Fibroblast of villous mesenchyme (primary cell): Measurements from ENCODE around the gene RPL3. TPM values are rescaled to one million over a fixed set of nuclear protein-coding genes. Genes with fewer than 3 reads are reported as not detected.

Source experiments
- DNase-seq: peaks from one replicate; pipeline ENCODE4 v3.0.0-alpha.2; 2010; ENCODE audit warnings: low read depth
- H3K4me3 ChIP-seq: 2 replicates; pipeline ENCODE4 v1.5.1; 2011; ENCODE audit warnings: low read depth, mild to moderate bottlenecking, low read length
- total RNA-seq: library from RNA; depleted of rRNA; stranded (reverse); fragments of >200 nt; gene quantifications from 2 replicates; pipeline ENCODE4 v1.2.3, GENCODE V29; 2012
- TF ChIP-seq, protein P1 (sequence below): IDR thresholded peaks from 2 replicates; pipeline ENCODE4 v1.5.1; 2012; ENCODE audit warnings: low read depth, mild to moderate bottlenecking, low read length; ENCODE audit not compliant: insufficient read depth

Gene RPL3
- 1,795 and 1,805 TPM in 2 replicates for total RNA-seq

DNA sequence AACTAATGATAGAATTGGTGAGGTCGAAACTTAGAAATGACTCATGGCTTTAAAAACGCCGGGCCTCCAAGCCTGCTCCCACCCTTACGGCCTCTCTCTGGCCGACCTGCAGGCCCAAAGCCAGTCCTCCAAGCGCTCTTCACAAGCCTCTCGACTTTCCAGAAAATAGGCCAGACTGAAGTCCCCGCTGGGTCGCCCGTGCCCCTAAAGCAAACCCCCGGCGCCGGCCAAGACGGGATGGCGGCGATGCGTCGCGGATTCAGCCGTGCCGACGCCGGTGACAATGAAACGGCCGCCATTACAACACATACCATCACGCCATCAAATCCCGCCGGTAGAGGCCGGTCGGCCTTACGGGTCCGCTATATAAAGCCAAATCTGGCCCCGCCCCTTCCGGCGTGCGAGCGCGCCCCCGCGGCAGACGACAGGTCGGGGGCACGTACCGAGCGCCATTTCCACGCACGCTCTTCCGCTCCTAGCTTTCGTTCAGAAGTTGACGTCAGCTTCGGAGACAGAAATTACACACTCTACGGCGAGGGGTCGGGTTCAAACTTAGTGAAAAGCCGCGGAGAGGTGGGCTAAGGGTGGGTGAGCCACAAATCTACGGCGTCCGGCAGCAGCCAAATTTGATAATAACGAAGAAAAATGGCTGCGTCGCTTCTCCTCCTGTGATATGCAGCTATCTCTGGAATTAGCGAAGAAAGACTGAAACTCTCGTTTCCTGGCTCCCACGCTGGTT lies at the start of gene RPL3:
RPL3 (minus strand) TSS at position 340 of the 739 bp plus-strand sequence; CDS start at position 314, 26 bp downstream.
- TF ChIP-seq, protein P1, sequence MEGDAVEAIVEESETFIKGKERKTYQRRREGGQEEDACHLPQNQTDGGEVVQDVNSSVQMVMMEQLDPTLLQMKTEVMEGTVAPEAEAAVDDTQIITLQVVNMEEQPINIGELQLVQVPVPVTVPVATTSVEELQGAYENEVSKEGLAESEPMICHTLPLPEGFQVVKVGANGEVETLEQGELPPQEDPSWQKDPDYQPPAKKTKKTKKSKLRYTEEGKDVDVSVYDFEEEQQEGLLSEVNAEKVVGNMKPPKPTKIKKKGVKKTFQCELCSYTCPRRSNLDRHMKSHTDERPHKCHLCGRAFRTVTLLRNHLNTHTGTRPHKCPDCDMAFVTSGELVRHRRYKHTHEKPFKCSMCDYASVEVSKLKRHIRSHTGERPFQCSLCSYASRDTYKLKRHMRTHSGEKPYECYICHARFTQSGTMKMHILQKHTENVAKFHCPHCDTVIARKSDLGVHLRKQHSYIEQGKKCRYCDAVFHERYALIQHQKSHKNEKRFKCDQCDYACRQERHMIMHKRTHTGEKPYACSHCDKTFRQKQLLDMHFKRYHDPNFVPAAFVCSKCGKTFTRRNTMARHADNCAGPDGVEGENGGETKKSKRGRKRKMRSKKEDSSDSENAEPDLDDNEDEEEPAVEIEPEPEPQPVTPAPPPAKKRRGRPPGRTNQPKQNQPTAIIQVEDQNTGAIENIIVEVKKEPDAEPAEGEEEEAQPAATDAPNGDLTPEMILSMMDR: peak; percentile 13
- peak within 1 kb of the TSS; percentile 93 for H3K4me3 ChIP-seq
- peak; percentile 99 for DNase-seq

DNA sequence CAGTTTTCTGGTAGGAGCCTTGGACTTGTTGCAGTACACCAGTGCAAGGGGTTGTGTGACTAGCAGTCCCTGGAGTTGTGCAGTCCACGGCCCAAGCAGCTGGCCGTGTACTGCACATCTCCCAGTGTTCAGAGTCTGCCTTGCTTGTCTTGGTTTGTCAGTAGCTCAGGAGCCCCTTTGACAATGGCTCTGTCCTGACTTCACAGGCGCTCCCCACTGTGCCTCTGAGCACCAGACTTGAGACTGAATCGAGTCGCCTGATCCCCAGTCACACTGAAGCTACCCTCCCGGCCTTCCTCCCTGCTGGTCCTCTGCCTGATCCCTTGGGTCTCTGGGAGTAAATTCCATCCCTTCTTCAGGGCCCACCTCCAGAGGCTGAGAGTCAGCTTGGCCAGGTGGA lies 49.8 kb upstream of the RPL3 start:
- DNase-seq: no peak
- TF ChIP-seq, protein P1: no peak
- H3K4me3 ChIP-seq: no peak overlapping the region

DNA sequence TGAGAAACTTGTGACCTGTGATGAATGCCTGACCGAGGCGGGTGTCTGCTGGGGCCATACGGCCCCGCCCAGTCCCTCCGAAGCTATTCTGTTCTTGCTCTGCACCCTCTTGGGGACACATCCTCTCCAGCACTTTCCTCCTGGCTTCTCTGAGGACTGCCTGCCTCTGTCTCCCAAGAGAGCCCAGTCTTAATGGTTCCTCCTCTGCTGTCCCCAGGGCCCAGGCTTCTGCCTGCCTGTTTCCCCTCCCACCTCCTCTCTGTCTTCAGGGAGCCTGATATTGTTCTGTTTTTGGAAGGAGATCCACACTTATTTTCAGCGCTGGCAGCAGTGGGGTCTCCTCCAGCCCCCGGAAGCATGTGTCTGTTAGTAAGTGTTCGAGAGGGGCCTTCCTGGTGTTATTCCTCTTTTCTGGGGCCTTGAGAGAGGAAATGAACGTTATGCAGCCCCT lies 49.1 kb upstream of the RPL3 start:
- TF ChIP-seq, protein P1: no peak
- DNase-seq: no peak
- no peak overlapping the region for H3K4me3 ChIP-seq

DNA sequence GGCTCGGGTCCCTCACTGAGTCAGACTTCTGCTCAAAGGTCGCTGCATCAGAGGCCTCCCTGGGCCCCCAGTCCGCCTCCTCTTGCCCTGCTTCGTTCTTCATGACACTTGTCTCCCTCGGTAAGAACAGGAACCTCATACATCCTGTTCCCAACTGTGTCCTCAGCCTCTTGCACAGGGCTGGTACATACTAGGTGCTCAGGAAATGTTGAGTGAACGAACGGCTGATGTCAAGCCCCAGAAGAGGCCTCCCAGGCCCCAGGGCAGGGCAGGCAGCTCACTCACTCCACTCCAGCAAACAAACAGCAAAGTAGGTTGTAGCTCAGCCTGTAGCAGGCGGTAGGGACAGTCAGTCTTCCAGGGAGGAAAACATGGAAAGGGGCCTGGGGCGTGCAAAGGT lies 47.6 kb upstream of the RPL3 start:
- TF ChIP-seq, protein P1: no peak
- no peak for DNase-seq

DNA sequence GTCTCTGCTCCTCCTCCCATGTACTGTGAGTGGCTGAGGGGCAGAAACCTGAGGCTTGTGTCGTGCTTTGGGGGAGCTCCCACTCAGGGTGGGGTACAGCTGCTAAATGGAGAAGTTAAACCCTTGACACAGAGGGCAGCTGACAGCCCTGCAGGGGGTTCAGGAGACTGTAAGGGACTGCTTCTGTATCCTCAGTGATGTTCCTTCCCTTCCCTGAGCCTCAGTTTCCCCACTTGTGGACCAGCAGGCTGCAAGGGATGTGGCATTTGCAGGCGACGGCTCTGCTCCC lies 46.0 kb upstream of the RPL3 start:
- TF ChIP-seq, protein P1: no peak
- H3K4me3 ChIP-seq: no peak overlapping the region
- DNase-seq: no peak

More for the DNA sequence above, 47.6 kb upstream of the RPL3 start:
- no peak overlapping the region for H3K4me3 ChIP-seq

DNA sequence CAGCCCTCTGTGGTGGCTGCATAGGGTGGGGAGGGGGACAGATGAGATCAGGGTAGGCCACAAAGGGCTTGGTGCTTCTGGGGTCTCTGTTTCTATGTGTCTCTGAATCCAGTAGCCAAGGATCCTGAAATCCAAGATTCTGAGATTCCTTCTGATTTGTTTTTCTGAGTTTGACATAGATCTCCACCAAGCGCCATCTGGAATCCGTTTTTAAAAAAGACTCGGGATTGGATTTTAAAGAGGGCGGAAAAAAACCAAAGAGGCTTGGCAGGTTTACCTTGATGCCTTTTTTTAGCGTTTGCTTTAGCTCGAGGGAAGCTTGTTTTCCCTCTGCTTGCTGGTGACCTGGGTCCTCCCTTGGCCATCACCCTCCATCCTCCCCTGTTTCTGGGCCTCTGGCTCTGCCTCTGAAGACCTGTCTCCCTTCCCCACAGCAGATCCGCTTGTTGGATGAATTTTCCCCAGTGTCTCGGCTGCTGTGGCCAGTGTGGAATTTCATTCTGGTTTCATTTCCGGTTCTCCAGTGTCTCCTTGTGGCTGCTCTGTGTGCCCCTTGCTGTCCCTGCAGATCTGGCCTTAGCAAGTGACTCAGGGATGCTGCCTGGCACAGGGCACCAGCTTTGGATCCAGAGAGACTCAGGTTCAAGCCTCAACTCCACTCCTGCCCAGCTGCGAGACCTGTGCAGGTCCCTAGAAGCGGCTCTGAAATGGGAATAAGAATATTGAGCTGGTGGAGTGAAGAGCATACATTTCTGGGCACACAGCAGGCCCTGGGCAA lies 45.5 kb upstream of the RPL3 start:
- no peak overlapping the region for H3K4me3 ChIP-seq
- TF ChIP-seq, protein P1: no peak
- no peak for DNase-seq
